Fibroblast of peridontal ligament (primary cell): ENCODE data around the gene SMAD1.

Source experiments
- DNase-seq: peaks from one replicate; pipeline ENCODE4 v3.0.0-alpha.2; 2010; ENCODE audit errors: extremely low read depth

SMAD1 gene

DNA sequence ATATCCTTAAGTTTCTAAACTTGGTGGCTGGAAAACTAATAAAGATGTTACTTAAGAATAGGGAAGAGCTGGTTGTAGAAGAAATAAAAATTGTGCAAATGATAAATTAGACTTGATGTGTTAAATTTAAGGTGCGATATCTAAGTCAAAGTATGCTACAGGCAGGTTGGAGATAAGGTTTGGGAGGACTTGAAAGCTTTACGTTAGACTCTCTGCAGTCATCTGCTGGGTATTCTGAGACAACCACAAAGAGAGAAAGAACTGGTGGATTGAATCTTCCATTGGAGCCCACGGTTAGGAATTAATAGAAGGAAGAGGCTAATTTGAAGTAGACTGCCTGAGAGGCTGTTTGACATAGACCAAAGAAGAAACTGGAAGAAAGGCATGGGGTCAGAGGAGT, 7.9 kb downstream of the SMAD1 start:
- DNase-seq = no peak

DNA sequence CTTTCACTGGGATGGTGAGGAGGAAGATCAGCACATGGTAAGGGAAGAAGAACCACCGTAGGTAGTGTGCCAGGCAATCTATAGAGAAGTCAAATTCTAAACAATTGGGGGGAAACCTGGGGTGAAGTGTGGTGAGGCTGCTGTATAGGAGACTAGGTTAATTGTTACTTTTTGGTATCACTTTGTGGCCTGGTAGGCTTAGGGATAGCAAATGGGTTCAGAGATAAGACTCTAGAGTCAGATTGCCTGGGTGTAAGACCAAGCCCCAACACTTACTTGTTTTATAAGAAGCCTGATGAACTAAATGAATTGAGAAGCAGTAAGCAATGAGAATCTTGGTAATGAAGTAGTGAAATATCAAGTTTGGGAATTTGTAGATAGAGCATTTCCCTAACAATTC, 8.7 kb downstream of the SMAD1 start:
- DNase-seq = no peak

DNA sequence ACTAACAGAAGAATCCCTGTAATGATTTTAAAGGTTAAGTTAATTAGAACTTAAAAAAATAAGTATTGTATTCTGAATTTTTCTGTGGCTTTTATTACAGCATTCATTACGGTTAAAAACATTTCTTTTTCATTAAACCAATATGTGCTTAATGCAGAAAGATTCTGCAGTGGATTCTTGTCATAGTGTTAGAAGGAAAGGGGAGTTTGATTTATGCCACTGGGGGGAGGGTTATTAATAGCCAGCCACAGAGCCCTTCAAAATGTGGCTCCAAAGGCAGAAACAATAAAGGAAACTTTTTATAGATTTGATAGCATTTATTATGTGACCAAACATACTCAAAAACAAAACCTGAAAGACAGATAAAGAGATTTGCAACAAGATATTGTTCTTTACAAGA, 9.1 kb downstream of the SMAD1 start:
- no peak for DNase-seq

DNA sequence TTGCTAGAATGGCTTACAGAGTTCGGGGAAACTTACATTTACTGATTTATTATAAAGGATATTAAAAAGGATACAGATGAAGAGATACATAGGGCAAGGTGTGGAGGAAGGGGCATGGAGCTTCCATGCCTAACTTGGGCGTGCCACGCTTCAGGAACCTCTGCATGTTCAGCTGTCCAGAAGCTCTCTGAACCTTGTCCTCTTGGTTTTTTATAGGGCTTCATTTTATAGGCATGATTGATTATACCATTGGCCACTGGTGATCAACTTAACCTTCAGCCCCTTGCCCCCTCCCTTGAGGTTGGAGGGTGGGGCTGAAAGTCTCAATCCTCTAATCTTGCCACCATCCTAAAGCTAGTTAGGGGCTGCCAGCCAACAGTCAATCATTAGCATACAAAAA, 10.7 kb downstream of the SMAD1 start:
- no peak for DNase-seq

DNA sequence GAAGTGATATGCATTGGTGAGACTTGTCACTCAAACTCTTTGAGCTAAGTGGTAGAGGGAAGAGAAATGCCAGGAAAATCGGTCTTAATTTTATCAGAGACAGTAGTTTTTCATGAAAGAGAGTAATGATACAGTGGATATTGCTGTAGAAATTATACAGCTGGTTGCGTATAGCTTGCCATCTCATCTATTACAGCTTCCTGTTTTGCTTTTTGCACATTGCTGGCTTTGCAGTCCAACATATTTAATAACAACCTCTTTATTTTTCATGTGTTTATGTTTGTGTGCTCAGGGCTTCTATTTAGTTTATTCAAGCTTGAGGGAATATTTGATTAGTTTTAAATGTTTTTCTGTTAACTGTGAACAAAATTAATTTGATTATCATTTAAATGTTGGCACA, 11.5 kb downstream of the SMAD1 start:
- DNase-seq = no peak

DNA sequence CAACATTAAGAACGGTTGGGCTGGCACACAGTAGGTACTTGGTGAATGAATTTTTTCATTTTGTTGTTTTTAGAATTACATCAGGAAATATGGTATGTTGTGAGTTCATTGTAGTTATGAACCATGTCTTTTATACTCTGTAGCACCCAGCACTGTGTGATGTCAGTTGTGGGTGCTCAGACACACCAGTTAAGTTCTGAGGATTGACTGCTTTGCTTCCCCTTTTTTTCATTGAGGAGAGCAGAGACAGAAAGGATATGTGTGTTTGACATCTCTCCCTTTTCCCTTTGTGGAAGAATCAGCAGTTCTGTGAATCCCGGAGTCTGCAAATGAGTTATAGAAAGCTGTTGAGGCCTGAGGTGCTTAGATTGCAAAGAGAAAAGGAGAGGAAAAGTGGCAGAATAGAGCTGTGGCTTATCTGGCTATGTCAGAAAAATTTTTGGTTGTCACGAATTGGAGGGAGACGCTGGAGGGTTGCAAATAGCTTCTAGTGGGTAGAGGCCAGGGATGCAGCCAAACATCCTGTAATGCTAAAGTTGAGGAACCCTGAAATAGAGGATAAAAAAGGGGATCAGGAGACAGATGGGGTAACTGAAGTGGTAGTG, 13.1 kb downstream of the SMAD1 start:
- DNase-seq = no peak

DNA sequence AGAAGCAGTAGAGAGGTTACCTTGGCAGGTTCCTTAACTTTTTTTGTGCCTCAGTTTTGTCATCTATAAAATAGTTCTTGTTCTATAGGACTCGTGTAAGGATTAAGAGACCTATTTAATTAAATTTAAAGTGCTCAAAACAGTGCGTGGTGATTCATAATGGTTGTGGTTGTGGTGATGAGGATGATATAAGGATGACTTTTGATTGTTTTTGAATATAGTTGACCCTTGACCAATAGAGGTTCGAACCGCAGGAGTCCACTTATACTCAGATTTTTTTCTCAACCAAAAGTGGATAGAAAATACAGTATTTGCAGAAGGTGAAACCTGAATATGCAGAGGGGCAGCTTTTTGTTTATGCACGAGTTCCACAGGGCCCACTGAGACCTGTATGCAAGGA, 14.6 kb downstream of the SMAD1 start:
- no peak for DNase-seq

DNA sequence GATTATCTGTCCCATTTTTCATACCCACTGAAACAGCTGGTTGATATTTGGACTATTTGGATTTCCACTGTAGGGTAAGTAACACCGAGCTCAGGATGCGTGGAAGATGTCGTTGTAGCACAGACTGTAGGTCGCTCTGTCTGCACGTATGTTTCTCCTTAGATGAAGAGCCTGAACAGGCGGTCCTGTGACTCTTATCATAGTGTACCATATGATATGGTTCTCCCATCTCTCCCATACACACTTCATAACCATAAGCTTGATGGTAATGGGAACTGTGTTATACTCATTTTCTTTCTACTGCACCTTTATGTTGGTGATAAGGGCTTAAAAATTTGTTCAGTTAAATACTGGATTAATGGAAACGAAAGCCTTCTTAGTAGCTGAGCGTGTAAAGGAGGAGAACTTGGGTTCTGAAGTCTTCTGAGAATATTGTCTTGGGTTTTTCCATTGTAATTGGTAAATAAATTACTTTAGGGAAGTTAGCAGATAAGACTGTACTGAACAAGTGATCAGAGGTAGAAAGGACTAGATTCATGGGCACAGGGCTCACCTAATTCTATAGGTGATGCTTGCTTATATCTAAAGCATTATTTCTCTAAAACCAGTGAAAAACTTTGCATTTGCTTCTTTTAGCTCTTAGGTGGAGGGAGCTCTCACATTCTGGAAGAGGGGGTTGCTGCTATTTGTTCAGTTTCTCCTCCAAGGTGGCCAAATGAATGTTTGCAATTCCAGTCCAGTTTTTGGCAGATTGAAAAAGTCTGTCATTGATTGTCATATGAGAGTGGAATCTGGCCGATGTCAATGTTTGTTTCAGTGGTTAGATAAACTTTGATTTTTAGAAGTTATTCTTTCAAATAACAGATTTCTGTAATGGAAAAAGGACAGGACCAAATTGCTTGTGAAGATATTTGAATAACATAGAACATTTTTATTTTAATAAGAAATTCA, 15.8 kb downstream of the SMAD1 start:
- DNase-seq = no peak

DNA sequence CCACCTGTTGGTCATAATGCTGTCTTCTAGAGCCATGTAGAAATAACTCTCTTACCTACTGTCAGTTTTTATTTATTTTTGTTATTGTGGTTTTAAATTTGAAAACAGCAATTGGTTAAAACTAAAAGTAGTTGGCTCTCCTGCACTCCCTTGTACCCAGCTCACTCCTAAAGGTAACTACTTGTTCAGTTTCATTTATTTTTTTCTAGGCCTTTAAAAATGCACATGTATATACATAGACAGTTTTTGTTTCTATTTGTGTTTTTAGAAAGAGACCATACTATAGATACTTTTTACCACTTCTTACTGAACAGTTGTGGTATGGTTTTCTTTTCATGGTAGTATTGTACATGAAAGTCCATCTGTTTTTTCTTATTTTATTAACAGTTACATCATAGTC, 16.8 kb downstream of the SMAD1 start:
- DNase-seq = no peak

DNA sequence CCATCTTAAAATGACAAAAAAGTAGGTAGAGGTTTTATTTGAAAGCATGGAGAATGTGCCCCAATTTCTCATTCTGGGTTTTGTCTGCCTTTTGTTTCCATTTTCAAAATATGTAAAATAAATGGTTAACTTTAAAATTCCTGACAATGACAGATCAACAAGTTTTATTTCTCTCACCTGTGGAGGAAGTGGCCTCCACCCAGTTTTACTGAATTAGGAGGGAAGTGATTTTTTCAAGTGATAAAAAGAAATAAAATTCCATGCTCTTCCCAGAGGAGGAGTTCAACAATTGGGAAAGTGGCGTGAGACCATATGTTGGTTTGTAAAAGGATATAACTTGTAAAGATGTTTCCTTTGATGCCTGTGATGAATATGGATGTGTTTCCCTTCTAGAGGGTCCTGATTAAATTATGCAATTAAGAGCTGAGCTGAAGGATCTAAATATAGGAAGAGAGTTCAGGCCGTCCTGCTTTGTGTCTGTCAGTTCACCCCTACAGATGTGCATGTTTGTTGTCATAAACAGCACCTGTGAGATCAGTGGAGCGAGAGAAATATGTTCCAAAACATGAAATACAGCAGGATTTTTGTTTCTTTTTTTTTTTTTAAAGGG, 19.5 kb downstream of the SMAD1 start:
- no peak for DNase-seq

DNA sequence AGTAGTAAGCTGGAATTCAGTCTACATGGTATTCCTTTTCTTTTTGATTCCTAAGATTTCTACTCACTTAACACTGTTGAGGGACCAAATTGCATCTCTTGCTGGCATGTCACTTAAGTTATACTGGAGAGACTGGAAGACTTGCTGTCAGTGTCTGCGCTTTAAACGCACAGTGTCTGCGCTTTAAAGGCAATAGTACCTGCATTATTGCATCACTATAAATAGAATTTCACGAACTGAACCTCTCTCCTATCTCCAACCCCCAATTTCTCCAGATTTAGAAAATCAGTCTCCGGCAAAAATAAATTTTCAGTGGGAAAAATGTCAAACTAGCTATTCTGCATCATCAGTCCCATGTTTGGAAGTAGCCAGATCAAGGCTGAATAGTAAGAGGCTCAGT, 21.2 kb downstream of the SMAD1 start:
- no peak for DNase-seq

DNA sequence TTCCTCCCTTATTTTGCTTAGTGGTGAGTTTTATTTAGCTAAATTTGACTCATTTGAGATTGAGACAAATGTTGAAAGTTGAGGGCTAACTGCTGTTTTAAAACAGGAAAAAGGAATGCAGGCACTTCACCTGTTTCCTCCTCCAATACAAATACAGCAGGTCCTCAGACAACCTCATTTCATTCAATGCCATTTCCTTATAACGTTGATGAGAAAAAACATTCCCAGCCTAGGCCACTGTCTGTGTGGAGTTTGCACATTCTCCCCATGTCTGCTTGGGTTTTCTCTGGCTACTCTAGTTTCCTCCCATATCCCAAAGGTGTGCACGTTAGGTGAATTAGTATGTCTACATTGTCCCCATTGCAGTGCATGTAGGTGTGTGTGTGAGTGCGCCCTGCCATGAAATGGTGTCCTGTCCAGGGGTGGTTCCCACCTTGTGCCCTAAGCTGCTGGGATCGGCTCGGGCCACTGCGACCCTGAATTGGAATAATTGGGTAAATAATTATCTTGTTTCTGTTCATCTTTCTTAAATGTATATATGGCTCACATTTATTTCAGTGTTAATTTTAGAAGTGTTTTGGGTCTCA, 21.9 kb downstream of the SMAD1 start:
- DNase-seq = no peak

DNA sequence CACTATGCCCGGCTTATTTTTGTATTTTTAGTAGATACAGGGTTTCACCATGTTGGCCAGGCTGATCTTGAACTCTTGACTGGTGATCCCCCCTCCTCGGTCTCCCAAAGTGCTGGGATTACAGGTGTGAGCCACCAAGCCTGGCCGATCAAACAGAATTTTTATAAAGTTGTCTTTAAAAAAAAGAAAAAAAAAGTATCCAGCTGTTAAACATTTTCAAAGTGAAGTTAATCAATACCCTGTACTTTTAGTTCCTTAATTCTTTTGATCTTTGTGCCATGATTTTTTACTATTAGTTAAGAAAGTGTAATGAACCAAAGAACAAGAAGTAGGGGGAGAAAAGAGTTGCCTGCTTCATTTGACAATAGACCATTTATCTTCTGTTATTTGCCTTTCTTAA, 24.3 kb downstream of the SMAD1 start:
- DNase-seq = no peak

DNA sequence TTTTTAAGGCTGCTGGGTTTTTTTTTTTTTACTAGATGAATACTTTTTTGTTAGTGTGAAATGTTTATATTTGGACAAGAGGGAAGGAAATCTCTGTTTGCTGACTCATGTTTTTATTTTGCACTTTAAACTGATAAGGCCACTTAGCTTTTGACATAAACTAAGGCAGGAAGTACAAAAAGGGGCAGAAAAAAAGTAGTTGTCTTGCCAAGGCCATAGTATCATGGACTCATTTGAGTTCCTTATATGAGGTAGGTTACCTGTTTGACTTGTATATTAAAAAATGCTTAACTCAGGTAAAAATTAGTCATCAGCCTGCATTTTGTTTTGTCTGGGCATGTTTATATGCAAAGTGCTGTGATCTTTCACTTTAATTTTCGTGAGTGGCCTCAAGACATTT, 26.0 kb downstream of the SMAD1 start:
- DNase-seq = no peak

DNA sequence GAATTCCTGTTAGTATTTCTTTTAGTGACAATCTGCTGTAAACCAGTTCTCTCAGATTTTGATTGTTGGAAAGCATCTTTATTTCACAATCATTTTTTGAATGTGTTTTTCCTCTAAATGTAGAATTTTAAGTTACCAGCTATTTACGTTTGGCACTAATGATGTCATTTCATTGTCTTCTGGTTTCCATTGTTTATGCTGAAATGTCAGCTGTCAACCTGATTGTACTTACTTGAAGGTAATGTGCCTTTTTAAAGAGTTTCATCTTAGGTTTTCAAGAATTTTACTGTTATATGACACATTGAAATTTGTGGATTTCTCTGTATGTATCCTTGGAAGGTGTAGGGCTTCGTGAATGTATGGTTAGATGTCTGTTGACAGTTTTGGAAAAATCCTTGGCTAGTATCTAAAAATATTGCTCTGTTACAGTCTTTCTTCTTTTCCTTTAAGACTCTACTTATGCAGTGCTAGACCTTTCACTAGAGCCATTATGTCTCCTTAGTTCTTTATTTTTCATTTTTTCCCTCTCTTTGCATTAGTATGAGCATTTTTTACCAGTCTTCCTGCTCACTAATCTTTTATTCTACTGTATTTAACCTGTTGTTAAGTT, 30.4 kb downstream of the SMAD1 start:
- DNase-seq = peak; percentile 41

DNA sequence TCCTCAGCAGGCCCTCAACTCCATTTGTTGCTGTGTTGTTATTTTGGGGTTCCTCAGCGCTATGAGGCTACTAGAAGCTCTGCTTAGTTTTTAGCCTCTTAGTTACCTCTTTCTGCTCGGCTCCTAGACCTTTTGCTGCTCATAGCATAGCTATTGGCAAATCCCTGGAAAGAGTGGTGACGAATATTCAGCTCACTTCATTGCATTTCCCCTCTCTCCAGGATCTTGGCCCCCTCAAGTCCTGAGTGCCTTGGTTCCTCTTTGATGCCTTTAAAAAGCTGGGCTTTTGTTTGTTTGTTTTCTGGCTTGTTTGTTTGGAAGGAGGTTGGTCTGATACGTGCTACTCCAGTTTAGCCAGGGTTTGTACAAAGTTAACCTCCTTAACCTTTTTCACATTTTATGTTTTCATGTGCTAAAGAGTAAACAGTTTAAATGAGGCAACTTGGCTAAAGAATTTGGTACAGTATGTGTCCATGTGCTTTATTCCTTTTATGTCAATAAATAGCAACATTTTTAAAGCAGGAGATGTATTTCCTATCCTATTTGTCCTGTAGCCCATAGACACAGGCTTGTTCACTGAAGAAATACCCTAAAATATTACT, 31.5 kb downstream of the SMAD1 start:
- DNase-seq = no peak

DNA sequence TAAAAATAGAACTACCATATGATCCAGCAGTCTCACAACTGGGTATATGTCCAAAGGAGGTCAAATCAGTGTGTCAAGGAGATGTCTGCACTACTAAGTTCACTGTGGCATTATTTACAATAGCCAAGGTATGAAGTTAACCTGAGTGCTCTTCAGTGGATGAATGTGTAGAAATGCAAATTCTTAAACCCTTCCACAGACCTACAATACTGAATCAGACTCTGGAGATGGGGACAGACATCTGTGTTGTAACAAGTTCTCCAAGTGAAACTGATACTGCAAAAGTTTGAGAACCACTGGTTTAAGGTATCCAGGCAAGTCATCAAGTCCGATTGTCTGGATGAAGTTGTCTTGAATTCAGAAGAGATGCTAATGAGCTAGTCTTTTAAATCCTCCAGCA, 38.5 kb downstream of the SMAD1 start:
- DNase-seq = no peak

DNA sequence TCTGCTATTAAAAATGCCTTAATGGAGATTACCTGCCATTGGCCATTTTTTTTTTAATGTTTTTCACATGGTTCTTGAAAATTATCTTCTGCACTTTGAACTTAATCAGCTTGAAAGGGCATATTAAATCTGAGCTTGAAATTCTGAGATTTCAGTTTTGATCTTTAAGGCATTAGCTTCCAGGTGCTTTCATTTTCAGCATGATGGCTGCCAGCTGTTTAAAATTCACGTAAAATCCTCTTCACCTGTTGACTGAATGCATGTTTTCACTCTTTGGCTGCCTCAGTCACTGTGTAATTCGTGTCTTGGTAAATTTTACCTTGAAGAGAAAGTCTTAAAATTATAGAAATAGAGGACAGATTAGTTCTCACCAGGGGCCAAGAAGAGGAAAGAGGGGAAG, 39.6 kb downstream of the SMAD1 start:
- no peak for DNase-seq

DNA sequence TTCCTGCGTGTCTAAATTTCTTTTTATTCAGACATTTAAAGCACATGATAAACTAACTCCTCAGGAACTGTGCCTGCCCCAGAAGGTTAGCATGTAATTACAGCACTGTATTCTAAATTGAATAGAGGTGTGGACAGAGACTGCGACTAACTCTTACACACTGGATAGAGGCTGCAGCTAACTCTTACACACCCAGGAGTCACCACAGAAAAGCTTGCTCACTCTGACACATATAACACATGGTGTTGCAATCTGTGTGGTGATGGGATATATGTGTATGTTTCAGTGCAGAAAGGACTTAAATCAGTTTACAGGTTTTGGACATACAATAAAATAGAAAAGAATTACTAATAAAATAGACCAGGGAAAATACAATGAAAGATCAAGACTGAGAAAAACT, 41.5 kb downstream of the SMAD1 start:
- peak; percentile 11 for DNase-seq

DNA sequence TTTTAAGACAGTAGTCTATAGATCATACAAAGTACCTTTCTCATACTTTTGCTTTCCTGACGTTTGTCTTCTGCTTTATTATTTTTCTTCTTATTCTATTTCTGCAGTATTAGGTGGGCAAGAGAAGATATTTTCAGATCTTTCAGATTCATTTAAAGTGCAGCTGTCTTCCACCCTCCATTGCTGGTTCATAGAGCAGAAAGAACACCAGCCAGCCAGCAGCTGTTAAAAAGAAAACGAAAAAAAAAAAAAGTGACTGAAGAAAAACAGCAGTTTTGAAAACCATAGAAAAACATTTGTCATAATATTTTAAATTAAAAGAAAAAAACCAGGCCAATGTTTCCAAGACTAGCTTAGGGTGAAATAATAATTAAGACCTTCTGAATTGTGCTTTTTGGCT, 42.9 kb downstream of the SMAD1 start:
- no peak for DNase-seq

DNA sequence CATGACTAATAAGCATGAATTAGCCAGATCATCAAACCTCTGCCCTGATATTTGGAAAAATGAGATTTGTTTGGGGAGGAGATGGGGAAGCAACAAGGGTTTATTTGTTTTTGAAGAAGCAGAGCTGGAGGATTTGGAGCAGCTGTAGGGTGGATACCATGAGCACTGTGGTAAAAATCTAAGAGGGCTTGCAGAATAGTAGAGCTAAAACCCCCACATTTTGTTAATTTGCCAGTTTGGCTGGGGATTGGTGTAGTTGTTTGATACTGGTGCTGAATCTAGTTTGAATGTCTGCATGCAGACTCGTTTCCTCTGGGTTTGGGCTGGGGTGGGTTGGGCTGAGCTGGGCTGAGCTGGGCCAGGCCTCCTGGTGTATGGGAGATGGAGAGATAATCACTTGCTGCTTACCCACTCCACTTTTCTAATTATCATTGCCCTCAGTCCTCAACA, 43.7 kb downstream of the SMAD1 start:
- peak; percentile 65 for DNase-seq

DNA sequence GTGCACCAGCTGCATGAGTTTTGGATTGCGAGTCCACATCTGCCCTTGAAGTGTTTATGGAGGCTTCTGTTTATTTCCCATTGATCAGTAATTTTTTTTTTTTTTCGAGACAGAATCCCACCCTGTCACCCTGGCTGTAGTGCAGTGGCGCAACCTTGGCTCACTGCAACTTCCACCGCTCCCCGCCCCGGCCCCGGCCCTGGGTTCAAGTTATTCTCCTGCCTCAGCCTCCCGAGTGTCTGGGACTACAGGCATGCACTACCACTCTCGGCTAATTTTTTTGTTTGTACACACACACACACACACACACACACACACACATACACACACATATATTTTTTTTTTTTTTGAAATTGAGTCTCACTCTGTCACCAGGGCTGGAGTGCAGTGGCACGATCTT, 46.1 kb downstream of the SMAD1 start:
- DNase-seq = no peak
